Nephron progenitor cell (in vitro differentiated cells): ENCODE results near the gene SLC11A2.

Experiments used
- DNase-seq: peaks from one replicate; pipeline ENCODE4 v3.0.0; 2021
- H3K27ac Mint-ChIP-seq: 2 replicates; pipeline ENCODE4 v1.8.0; 2021; ENCODE audit warnings: mild to moderate bottlenecking, moderate library complexity, mixed read lengths
- H3K27me3 Mint-ChIP-seq: 2 replicates; pipeline ENCODE4 v1.8.0; 2021; ENCODE audit warnings: mild to moderate bottlenecking, low read depth, mixed read lengths; ENCODE audit not compliant: poor library complexity
- H3K36me3 Mint-ChIP-seq: 2 replicates; pipeline ENCODE4 v1.8.0; 2021; ENCODE audit warnings: low read depth, mixed read lengths
- H3K4me1 Mint-ChIP-seq: 2 replicates; pipeline ENCODE4 v1.8.0; 2021; ENCODE audit warnings: mixed read lengths
- H3K4me3 Mint-ChIP-seq: 2 replicates; pipeline ENCODE4 v1.8.0; 2021; ENCODE audit warnings: mild to moderate bottlenecking, moderate library complexity, mixed read lengths
- H3K9me3 Mint-ChIP-seq: 2 replicates; pipeline ENCODE4 v1.8.0; 2021; ENCODE audit warnings: mild to moderate bottlenecking, moderate library complexity, mixed read lengths
- TF ChIP-seq, protein P1 (sequence below): fragments of 200-600 bp; sonication (generic); IDR thresholded peaks from 2 replicates; pipeline ENCODE4 v1.5.0; 2021; ENCODE audit warnings: antibody characterized with exemption

The SLC11A2 gene

DNA sequence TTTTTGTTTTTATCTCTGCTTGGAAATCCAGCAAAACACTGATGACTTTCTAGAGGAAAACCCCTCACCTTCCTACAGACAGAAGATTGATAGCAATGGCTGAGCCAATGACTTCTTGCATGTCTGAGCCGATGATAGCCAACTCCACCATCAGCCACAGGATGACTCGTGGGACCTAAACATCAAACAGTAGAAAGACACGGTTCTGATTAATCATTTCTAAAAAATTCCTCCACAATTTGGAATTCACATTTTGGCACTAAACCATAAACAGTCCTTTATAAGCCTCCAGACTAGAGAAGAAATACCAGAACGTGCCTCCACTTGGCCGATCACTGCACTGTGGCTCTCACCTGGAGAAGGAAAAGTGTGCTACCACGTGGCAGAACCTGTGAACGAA lies 25.9 kb downstream of the SLC11A2 start:
- no peak for DNase-seq
- no peaks in the 10 kb centered on the region for H3K4me1 Mint-ChIP-seq
- no peaks in the 10 kb centered on the region for H3K27me3 Mint-ChIP-seq
- no peaks in the 10 kb centered on the region for H3K9me3 Mint-ChIP-seq
- peaks cover 68% of the 10 kb centered on the region for H3K36me3 Mint-ChIP-seq
- TF ChIP-seq, protein P1, sequence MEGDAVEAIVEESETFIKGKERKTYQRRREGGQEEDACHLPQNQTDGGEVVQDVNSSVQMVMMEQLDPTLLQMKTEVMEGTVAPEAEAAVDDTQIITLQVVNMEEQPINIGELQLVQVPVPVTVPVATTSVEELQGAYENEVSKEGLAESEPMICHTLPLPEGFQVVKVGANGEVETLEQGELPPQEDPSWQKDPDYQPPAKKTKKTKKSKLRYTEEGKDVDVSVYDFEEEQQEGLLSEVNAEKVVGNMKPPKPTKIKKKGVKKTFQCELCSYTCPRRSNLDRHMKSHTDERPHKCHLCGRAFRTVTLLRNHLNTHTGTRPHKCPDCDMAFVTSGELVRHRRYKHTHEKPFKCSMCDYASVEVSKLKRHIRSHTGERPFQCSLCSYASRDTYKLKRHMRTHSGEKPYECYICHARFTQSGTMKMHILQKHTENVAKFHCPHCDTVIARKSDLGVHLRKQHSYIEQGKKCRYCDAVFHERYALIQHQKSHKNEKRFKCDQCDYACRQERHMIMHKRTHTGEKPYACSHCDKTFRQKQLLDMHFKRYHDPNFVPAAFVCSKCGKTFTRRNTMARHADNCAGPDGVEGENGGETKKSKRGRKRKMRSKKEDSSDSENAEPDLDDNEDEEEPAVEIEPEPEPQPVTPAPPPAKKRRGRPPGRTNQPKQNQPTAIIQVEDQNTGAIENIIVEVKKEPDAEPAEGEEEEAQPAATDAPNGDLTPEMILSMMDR: no peak
- no peak overlapping the region for H3K27ac Mint-ChIP-seq
- H3K4me3 Mint-ChIP-seq: no peak overlapping the region

DNA sequence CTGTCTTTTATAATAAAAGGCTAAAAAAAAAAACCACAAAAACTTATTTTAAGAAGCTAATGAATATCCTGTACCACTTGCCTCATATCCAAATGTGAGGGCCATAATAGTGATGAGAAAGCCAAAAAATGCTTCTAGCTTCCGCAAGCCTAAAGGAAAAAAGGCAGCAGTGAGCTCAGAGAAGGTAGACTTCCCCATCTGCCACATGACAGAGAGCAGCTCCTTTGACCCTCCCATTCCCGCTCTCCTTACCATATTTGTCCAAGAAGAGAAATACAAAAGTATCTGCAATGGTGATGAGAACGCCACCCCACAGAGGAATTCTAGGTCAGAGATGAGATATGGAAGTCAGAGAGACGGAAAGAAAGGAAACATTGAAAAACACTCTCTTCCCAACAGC lies 27.1 kb downstream of the SLC11A2 start:
- DNase-seq: no peak
- TF ChIP-seq, protein P1: no peak
- Mint-ChIP-seq H3K4me3 (no peak overlapping the region), H3K27me3 (no peaks in the 10 kb centered on the region), H3K9me3 (no peaks in the 10 kb centered on the region), H3K27ac (no peak overlapping the region), H3K4me1 (no peaks in the 10 kb centered on the region), H3K36me3 (peaks cover 70% of the 10 kb centered on the region)

DNA sequence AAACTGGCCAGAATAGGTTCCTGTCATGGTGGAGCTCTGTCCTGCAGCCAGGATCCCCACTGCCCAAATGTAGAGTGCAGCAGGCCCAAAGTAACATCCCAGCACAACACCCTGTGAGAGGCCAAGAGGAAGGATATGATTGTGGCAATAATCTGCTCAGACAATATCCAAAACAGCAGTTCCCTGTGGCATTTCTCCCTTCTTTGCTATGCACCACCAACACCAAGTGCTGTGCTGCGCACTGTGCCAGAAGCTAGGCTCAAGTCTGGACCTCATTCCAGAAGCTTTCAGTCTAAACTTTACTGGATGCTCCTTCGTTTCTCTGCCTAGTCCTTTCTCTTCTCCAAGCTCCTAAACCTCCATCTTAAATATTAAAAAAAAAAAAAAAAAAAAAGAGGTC lies 33.4 kb downstream of the SLC11A2 start:
- Mint-ChIP-seq H3K27ac (no peak overlapping the region), H3K4me1 (no peaks in the 10 kb centered on the region), H3K4me3 (no peak overlapping the region), H3K36me3 (peaks cover 69% of the 10 kb centered on the region), H3K9me3 (no peaks in the 10 kb centered on the region), H3K27me3 (no peaks in the 10 kb centered on the region)
- DNase-seq: no peak
- TF ChIP-seq, protein P1: no peak

- DNase-seq: no peak
- H3K36me3 Mint-ChIP-seq: peaks cover 60% of the 10 kb centered on the region
- no peak overlapping the region for H3K4me3 Mint-ChIP-seq
- H3K27ac Mint-ChIP-seq: no peak overlapping the region
- TF ChIP-seq, protein P1: no peak
- no peaks in the 10 kb centered on the region for H3K27me3 Mint-ChIP-seq
- H3K4me1 Mint-ChIP-seq: no peaks in the 10 kb centered on the region
- H3K9me3 Mint-ChIP-seq: no peaks in the 10 kb centered on the region
Observed at GRCh38 chr12:50991291-50991690, 34.9 kb downstream of the SLC11A2 start.

GRCh38 chr12:50990791-50991190 lies 35.4 kb downstream of the SLC11A2 start:
- Mint-ChIP-seq H3K27me3 (no peaks in the 10 kb centered on the region), H3K36me3 (peaks cover 59% of the 10 kb centered on the region), H3K4me3 (no peak overlapping the region), H3K4me1 (no peaks in the 10 kb centered on the region), H3K27ac (no peak overlapping the region), H3K9me3 (no peaks in the 10 kb centered on the region)
- DNase-seq: no peak
- TF ChIP-seq, protein P1: no peak

- H3K27ac Mint-ChIP-seq: no peak overlapping the region
- no peaks in the 10 kb centered on the region for H3K27me3 Mint-ChIP-seq
- H3K36me3 Mint-ChIP-seq: peaks cover 53% of the 10 kb centered on the region
- H3K4me3 Mint-ChIP-seq: no peak overlapping the region
- TF ChIP-seq, protein P1: no peak
- no peak for DNase-seq
- no peaks in the 10 kb centered on the region for H3K4me1 Mint-ChIP-seq
- no peaks in the 10 kb centered on the region for H3K9me3 Mint-ChIP-seq
Observed at GRCh38 chr12:50990147-50990727, 35.9 kb downstream of the SLC11A2 start.
